HG03521 (cell line): ENCODE results near the gene ZBTB18.

Experiments
- ATAC-seq: cut with Tn5 transposase; IDR thresholded peaks from one replicate; pipeline ENCODE4 v1.9.1; 2021; ENCODE audit warnings: mild to moderate bottlenecking, moderate library complexity; ENCODE audit not compliant: unreplicated experiment

ZBTB18 gene

DNA sequence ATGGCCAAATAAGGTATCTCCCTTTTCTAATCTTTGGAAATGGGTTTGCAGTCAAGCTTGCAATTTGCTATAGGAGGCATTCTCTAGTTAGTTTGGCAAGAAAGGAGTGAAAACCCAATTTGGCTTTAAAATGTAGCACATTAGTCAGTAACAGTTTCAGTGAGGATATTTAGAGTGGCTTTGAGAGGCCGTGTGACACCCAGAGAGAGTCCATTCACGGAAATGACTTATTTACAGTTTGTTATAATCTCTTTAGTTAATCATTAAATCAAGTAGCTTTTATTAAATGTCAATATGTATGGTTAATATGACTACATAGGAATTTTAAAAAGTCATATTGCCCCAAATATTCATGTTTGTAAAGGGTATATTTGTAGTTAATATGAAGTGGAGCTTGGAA lies 9.6 kb downstream of the ZBTB18 start:
- ATAC-seq = no peak

DNA sequence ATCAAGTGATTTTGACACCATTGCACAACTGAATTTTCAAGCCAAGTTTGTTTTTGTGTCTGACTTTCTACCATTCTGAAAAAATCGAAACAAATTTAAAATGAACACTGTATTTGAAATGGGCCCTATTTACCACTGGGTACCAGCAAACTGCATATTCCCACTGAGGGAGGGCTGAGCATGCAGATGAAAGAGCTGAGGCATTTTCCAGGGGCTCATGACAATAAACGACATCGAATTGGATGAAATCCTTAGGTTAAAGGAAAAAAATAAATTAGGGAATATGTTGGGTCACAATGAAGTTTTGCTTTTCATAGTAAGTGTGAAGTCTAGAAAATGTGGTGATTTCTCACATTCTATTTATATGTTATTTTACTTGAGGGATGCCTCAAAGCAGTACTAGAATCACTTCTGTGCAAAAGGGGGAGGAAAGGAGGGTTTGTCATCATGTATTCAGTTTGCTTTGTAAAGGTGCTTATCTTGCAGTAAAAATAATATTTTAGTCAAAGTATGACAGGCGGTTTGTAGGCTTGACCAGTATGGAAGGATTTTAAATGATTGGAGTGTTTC lies 11.2 kb downstream of the ZBTB18 start:
- ATAC-seq = no peak

DNA sequence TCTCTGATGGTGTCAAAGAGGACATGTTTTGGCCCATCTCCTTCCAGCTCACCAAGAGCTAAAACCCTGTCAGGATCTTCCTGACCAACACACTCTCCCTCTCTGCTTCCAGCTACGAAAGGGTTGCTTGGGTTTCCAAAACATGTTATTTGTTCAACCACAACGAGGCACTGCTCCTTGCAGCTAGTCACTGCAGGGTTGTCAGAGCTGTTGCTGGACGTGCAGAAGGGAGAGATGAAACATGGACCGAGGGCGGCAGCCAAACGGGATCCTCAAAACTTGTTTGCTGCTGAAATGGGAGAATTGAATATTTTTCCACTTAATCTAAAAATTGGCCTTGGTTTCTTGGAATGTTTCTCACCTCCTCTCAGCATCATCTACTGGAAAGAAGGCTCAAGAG lies 12.4 kb downstream of the ZBTB18 start:
- no peak for ATAC-seq

DNA sequence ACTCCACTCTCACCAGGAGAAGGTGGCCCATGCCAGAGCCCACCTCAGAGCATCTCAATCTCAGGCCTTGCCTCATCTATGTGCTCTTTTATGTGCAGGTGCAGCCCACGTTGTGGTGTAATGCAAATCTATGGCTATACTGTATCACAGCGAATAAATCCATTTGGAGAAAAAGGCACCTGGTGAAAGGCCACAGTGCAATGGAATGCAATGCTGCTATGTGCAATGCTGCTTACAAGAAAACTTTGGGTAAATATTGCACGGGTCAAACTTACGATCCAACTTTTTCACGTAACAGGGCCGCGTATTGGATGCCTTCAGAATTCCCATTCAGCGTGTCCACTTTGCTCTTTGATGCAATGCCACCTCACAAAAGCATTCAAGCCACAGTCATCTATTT lies 13.5 kb downstream of the ZBTB18 start:
- no peak for ATAC-seq

DNA sequence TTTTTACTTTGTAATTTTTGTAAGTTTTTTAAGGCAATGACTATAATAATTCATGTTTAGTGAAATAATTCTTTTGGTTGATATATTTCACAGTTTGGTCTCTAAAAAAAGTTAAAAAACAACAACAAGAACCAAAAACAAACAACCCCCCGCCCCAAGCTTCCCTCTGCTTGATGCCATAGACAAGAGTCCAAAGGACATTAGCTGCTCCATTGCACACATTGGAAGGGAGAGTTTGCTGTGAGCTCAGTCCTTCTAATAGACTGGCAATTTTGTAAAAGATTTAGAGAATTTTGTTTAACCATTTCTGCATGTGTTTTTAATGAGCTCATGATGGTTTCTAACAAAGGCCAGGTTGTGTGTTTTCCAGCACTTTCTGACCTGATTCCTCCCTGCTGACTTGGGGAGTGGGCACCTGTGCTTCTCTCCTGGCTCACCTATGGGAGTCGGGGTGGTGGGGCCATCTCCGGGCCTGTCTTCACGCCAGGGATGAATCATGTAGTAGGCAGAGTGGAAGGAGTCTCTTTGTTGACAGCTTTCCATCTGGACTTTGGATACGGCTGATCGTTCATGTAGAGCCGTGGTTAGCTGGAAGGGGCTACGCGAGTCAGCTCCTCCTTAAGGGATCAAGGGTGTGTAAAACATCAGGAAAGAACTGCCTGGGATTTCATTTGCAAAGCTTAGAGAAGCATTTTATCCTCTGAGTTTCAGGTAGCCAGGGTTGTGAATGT lies 14.1 kb downstream of the ZBTB18 start:
- ATAC-seq = no peak

DNA sequence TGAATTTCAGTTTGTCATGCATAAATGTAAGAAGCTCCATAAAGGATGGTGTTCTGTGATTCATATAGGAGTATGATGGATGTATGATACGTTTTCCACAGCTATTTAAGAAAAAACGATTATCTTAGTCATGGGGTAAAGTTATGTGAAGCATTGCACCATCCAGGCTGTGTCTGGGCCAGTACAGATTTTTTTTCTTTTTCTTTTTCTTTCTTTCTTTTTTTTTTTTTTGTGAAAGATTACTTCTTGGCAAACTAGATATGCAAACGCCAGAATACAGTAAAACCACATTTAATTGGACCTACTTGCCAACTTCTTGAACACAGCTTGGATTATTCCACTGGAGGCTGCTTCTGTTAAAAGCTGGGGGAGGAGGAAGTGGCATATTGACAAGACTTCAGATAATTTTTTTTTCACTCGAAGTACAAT lies 14.9 kb downstream of the ZBTB18 start:
- no peak for ATAC-seq

DNA sequence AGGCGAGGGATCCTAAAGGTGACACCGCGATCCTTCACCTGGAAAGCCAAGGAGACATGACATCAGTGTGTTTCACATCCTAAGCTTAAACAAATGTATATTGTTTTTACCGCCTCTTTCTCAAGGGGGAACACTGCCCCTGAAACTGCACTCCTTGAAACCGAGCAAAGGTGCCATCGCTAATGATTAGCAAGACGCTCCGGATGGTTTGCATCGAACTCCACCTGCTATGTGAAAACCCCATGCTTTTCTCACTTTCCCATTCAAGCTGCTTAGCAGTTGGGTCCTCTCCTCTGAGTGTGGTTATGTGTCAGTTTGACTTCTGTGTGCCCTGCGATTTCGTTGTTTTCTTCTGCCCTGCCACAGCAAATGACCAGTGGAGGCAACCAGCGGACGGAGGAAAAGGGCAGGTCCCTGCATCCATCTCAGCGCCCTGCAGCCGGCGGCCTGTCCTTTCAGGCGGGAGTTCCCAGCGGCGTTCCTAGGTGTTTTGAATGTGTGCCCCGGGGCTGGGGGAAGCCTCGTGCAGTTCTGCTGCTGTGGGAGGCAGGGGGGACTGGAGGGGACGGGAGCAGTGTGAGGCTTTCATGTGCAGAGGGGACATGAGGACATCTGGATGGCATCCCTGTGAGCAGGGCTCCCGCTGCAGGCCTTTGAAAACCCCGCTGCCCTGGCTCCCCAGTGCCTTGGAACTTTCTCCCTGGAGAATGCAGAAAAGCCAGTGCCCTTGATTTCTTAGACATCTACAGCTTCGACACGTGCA lies 16.1 kb downstream of the ZBTB18 start:
- no peak for ATAC-seq

DNA sequence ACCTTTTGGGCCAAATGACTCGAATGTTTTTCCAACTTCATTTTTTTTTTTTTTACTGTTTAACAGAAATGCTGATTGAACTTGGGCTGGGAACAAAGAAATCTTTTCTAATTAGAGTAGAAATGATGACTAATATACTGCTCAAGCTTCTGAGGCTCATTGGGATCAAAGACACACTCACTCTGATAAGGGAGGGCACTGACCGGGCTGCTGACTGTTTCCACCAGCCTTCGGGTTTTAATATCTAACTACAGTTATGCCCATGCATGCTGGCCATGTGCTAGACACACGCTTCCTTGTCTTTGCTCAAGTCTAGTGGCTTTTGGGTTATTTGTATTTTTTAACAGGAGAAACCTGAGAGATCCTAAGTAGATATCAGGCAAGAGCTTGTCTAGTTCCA lies 16.8 kb downstream of the ZBTB18 start:
- no peak for ATAC-seq

DNA sequence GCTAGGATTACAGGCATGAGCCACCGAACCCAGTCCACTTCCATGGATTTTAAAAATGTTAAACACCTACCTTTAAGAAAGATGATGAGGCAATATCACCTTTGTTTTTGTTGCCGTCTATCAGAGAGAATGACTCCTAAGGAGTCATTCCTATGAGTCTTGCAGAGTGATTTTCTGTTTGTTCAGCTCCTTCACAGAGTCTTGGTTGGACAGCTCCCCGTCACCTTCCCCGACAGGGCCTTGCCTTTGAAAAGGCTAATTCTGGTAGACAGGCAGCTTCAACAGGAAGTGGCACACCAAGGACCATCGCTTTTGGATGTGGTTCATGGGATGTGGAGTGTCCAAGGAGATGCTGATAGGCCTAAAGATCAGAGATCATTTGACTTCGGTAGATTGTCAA lies 17.5 kb downstream of the ZBTB18 start:
- ATAC-seq = no peak

DNA sequence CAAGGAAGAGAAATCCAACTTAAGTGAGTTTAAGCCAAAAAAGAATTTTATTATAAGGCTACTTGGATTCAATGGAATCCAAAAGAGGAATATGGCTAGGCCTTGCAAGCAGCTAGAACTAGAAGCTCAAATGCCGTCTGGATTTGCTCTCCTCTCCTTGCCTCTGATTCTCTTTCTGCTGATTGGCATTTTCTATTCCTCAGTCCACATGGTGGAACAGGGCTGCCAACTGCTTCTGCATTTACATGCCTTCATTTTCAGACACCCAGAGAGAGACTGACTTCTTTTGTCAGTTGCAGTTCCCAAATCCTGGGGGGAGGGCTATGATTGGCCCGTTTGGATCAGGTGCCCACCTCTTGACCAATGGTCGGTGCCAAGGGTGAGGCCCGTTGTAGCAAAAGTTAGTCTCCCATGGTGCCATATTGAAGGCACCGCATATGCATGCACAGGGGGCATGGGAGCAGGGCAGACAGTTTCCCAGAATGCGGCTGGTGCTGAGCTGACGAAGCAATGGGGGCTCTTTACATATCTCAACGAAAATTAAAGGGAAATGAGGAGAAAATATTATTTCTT lies 18.3 kb downstream of the ZBTB18 start:
- no peak for ATAC-seq

DNA sequence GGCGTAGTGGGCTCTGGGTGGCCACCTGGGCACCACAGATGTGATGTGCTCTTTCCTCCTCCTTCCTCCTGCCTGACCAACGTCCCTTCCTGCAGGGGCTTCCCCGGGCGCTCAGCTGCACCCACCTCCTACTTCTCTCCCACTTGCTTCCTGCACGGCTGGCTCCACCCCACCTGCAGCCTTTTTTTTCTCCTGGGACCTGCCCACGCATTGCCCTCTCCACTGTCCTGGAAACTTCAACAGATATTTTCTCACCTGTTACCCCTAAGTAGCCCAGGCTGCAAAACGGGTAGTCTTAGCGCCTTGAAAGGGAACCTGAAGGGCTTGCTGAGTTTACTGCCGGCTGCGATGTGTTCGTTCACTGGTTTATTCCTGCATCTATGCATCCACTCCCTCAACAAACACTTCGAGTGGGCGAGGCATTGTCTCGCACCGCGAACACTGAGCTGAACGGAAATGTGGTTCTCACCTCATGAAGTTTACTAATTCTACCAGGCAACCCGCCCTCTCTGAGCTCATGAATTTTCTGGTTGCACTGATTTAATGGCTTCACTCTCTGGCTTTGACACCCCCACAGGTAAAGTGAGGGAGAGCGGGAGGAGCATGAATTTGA lies 23.6 kb downstream of the ZBTB18 start:
- peak; percentile 61 for ATAC-seq

DNA sequence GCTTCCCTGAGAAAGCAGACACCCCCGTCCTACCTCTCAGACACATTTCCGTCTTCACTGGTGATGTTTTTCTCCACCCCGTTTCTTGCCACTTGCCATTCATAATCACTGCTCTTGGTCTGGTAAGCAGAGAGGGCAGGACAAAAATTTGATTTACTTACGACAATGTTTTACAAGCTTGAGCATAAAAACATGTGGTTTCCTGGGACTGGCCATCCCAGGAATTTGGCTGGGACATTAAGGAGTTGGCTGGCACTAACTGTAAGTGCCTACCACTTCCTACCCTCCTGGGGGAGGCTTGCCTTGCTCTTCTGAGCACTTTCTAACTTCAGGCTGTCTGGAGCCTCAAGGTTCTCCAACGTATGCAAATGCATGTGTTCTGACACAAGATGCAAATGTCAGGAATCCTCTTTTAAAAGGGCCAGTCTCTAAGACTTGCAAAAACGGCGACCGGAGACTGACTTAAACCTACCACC lies 24.2 kb downstream of the ZBTB18 start:
- no peak for ATAC-seq

DNA sequence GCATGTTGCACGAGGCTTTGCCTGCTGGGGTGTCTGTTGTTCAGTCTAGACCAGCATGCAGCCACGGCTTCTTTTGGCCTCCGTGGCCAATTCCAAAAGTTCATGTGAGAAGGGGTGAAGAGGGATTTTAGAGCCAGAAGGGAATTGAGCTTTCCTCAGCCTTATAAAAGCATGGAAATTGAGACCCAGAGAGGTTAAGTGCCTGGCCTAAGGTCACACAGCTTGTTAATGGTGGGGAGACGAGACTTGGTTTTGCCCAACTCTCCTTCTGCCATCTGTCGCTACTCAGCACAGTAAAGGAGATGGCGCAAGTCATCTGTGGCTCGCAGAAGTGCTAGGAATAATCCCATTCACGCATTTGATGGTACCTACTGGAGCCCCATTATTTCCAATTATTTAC lies 25.7 kb downstream of the ZBTB18 start:
- no peak for ATAC-seq

DNA sequence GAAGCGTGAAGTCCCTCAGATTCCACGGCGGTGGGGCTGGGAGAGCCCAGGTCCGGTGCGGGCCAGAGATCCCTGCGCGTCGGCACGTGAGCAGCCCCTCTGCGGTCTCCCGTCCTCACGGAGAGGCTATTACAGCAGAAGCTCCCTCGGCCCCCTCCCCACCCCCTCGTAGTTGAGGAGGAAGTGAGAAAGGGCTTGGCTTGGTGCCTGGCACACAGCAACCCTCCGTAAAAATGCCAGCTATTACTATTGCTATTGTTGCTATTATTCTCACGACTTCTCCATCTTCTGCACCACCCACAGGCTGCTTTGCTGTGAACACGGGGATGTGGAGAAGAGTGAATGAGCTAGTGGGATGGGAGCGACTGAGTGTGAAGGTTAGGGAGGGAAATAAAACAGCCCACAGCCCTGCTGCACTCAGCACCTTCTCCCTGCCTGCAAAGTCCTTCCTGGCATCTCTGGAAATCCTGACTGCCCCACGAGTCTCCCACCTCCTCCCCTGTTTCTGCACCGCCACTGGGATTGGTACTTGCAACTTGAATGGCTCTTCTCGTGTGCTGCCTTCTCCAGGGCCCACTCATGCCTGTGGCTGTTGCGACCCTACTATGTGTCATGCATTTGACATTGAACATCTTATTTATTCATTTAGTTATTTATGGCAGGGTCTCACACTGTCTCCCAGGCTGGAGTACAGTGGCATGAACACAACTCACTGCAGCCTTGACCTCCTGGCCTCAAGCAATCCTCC lies 26.6 kb downstream of the ZBTB18 start:
- ATAC-seq = no peak

DNA sequence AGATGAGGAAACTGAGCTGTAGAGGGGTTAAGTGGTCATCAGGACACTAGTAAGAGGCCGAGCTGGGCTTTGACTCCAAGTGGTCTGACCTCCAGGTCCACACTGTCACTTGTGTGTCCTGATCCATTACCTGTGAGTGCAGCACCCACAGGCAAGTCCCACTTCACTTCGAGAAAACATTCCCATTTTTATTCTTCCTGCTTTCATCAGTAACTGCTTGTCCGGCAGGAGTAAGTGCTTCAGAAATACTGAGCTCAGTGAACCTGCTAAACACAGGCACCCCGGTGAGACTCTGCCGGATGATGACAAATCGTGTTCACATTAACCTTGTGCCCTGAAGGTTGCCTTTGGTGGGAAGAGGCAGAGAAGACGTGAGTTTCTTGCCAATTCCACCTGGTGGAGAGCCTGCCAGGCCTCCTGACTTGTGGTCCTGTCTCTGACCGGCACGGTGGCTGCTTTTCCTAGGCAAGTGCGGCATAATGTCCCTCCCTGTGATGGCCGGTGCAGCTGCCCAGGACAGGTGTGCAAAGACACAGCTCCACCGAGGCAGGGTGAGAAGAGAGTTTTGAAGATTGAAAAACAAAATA lies 29.4 kb downstream of the ZBTB18 start:
- no peak for ATAC-seq

DNA sequence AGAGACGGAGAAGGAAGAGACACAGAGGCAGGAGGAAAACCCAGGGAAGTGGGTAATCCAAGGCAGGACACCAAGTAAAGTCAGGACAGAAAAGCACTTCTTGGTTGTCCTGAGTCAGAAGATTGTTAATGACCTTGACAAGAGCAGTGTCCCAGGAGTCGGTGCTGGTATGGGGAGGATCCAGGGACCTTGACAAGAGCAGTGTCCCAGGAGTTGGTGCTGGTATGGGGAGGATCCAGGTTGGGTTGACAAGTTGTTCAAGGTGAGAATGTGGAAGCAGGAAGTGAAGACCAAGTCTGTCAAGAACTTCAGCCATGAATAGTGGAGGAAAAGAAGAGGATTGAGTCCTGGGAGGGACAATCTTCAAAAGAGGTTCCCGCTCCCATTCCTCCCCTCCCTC lies 31.9 kb downstream of the ZBTB18 start:
- ATAC-seq = no peak

DNA sequence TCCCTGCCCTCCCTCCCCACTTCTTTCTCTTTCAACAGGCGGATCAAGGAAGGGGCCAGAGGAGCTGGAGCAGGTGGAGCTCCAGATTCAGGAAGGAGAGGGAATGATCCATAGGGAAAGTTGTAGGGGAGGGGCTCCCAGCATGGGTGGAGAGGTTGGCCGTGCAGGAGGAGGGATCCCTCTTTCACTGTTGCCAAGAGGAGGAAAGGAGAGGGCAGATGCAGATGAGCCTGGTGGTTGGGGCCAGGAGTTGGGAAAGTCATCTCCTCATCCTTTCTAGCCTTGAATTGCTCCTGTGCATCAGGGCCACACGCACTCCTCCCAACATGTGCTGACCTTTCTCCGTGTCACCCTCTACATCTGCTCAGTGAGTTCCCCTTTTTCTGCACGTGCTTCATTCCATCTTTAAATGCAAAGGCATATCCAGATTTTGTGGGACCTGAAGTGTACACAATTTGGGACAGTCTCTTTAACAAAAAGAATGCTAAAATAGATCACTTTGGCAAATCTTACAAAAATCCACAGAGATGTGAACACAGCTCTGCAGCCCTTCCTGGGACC lies 32.4 kb downstream of the ZBTB18 start:
- no peak for ATAC-seq

DNA sequence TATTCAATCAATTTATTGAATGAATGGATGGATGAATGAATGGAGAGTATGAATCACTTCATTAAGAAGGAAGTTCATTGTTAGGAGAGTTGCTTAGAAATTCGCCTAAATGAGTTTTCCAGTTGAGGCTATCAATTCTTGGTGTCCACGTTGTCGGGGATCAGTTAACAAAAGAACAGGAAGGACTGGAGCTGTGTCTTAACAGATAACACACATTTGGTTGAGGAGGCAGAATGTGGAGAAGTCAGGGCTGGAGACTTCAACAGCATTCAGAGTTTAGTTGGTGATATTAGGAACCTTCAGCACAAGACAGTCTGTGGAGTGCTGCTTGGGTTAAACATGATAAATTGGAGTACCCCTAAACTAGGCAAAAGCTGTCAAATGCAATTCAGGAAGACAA lies 33.7 kb downstream of the ZBTB18 start:
- ATAC-seq = no peak

DNA sequence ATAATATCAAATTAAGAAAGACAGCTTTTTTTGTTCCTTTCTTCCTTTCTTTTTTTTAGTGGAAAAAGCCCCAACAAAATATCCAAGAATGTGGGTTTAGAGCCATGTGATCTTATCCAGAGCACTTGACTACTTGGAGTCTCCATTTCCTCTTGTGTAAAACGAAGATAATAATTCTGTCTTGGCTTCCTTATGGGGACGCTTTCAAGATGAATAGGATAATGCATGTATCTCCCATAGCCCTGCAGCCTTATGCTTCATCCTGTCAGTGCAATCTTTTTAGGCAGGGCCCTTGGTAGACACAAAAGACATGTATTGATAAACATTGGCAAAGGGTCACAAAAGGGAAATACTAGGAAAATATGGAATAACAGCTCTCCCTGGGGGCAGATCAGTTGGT lies 34.8 kb downstream of the ZBTB18 start:
- ATAC-seq = no peak

DNA sequence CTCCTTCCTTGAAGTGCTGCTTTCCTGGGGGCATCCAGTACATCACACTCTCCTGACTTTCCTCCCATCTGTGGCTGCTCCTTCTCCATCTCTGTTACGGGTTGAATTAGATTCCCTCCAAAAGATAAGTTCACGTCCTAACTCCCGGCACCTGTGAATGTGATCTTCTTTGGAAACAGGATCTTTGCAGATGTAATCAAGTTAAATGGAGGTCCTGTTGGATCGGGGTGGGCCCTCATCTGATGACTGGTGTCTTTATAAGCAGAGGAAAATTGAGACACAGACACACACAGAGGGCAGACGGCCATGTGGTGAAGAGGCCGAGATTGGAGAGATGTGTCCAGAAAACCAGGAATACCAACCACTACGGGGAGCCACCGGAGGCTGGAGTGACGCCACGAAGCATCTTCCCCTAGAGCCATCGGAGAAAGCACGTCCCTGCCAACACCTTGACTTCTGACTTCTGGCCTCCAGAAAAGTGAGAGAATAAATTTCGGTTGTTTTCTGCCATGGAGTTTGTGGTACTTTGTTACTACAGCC lies 36.0 kb downstream of the ZBTB18 start:
- no peak for ATAC-seq
